OCI-LY3 (cell line): Measurements from ENCODE around the gene CNTN5.

Source experiments
- H2AFZ ChIP-seq: fragments of 200-600, 300-600 bp; shearing (Covaris generic); 2 replicates; pipeline ENCODE4 v1.6.0; 2014; ENCODE audit warnings: antibody characterized with exemption, low read depth, low read length
- H3K27ac ChIP-seq: fragments of 200-600, 300-600 bp; sonication (generic); 2 replicates; pipeline ENCODE4 v1.5.1; 2014; ENCODE audit warnings: mild to moderate bottlenecking, low read length, moderate library complexity, mixed read lengths
- H3K27me3 ChIP-seq: fragments of 200-600, 300-600 bp; sonication (generic); 2 replicates; pipeline ENCODE4 v1.6.1; 2014; ENCODE audit warnings: low read depth, low read length, mixed read lengths
- H3K36me3 ChIP-seq: fragments of 200-600, 300-600 bp; sonication (generic); replicated peaks from 2 replicates; pipeline ENCODE3; 2014; ENCODE audit warnings: low read depth, low read length, mixed read lengths
- H3K4me1 ChIP-seq: fragments of 300-600, 200-600 bp; sonication (generic); 2 replicates; pipeline ENCODE4 v1.6.1; 2014; ENCODE audit warnings: low read length, mixed read lengths
- H3K4me2 ChIP-seq: fragments of 200-600, 300-600 bp; sonication (generic); 2 replicates; pipeline ENCODE4 v1.6.1; 2014; ENCODE audit warnings: low read length, mixed read lengths
- H3K4me3 ChIP-seq: fragments of 300-600, 200-600 bp; sonication (generic); 2 replicates; pipeline ENCODE4 v1.5.1; 2014; ENCODE audit warnings: antibody characterized with exemption, mild to moderate bottlenecking, low read length, moderate library complexity
- H3K79me2 ChIP-seq: fragments of 300-600, 200-600 bp; shearing (Covaris generic); 2 replicates; pipeline ENCODE4 v1.6.1; 2014; ENCODE audit warnings: mild to moderate bottlenecking, low read length, mixed read lengths
- H3K9ac ChIP-seq: fragments of 300-600, 200-600 bp; shearing (Covaris generic); 2 replicates; pipeline ENCODE4 v1.6.0; 2014; ENCODE audit warnings: mild to moderate bottlenecking, low read length, moderate library complexity
- H3K9me3 ChIP-seq: fragments of 200-600, 300-600 bp; shearing (Covaris generic); 2 replicates; pipeline ENCODE4 v1.6.1; 2014; ENCODE audit warnings: low read length, mixed read lengths; ENCODE audit not compliant: insufficient read depth
- H4K20me1 ChIP-seq: fragments of 200-600, 300-600 bp; sonication (generic); 2 replicates; pipeline ENCODE4 v1.6.1; 2016; ENCODE audit warnings: low read length, mixed read lengths; ENCODE audit not compliant: insufficient read depth
- CTCF ChIP-seq: fragments of 200-600, 300-600 bp; sonication (generic); IDR thresholded peaks from 2 replicates; pipeline ENCODE4 v1.5.1; 2014; ENCODE audit warnings: antibody characterized with exemption, low read length, low read depth
- EZH2phosphoT487 ChIP-seq: fragments of 200-600 bp; shearing (Covaris generic); IDR thresholded peaks from 2 replicates; pipeline ENCODE4 v1.6.1; 2018; ENCODE audit warnings: antibody characterized with exemption, mixed run types, low read depth

Gene CNTN5

DNA sequence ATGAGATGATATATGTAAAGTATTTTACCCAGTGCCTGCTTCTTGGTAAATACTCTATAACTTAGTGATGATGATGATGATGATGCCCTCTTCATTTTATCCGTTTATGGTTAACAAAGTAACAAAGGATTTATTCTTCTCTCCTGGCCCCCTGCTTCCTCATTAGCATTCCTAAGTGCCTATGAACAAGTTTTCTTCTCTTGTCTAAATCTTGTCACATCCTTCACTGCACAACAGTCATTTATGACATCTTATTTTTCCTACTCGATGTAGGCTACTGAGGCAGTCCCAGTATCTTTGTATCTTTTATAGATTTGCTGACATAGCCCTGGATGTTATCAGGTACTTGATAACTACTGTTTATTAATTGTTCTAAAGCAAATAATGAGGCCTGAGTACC is 911.9 kb downstream of the CNTN5 start:
- Histone ChIP-seq H3K4me1 (no peaks in the 10 kb centered on the region), H2AFZ (no peak overlapping the region), H3K9ac (no peak overlapping the region), H4K20me1 (no peaks in the 10 kb centered on the region), H3K36me3 (no peaks in the 10 kb centered on the region), H3K9me3 (no peaks in the 10 kb centered on the region), H3K79me2 (no peaks in the 10 kb centered on the region), H3K4me3 (no peak overlapping the region), H3K4me2 (no peak overlapping the region), H3K27me3 (no peaks in the 10 kb centered on the region), H3K27ac (no peak overlapping the region)
- TF ChIP-seq EZH2phosphoT487 (no peak), CTCF (no peak)

DNA sequence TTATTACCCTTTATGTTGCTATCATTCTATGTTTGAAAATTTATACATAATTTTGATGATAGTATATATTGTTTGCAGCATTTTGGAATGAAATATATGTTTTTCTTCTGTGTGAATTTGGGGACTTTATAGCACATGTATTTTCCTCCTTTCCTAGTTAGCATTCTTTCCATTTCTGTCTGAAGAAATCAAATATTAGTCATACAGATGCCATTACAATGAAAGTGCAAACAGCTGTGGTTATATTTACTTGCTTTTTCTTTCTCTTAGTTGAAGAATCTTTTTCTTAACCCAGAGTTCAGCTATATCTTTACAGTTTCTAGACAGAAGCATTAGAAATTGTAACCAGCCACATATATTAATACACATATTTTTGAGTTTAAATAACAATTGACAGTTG is 913.3 kb downstream of the CNTN5 start:
- no peaks in the 10 kb centered on the region for H3K79me2 ChIP-seq
- H3K4me2 ChIP-seq, result no peak overlapping the region
- H3K9me3 ChIP-seq, result no peaks in the 10 kb centered on the region
- TF ChIP-seq CTCF, result no peak
- TF ChIP-seq EZH2phosphoT487, result no peak
- H3K27ac ChIP-seq, result no peak overlapping the region
- H3K27me3 ChIP-seq, result no peaks in the 10 kb centered on the region
- H2AFZ ChIP-seq, result no peak overlapping the region
- no peaks in the 10 kb centered on the region for H3K36me3 ChIP-seq
- H3K4me1 ChIP-seq, result no peaks in the 10 kb centered on the region
- H4K20me1 ChIP-seq, result no peaks in the 10 kb centered on the region
- H3K4me3 ChIP-seq, result no peak overlapping the region
- no peak overlapping the region for H3K9ac ChIP-seq

DNA sequence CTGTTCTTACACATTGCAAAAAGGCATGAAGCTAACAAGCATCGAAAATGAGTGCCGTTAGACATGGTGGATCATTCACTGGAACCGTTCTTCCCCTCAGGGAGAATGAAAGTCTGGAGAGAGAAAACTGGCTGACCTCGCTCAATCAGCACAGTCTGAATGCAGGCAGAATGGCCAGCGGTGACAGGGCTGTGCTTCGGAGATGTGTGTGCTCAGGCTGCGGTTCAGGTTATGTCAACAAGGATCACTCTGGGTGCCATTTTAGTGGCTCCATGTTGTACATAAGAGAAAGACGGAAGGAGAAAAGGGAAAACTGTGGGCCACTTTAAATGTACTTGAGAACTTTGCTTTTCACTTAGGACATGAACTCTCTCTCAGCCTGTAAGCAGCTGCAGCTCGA is 916.6 kb downstream of the CNTN5 start:
- Histone ChIP-seq H3K79me2 (no peaks in the 10 kb centered on the region), H2AFZ (no peak overlapping the region), H3K4me2 (no peak overlapping the region), H3K36me3 (no peaks in the 10 kb centered on the region), H3K9me3 (no peaks in the 10 kb centered on the region), H4K20me1 (no peaks in the 10 kb centered on the region), H3K27me3 (no peaks in the 10 kb centered on the region), H3K4me3 (no peak overlapping the region), H3K4me1 (no peaks in the 10 kb centered on the region), H3K9ac (no peak overlapping the region), H3K27ac (no peak overlapping the region)
- TF ChIP-seq CTCF (no peak), EZH2phosphoT487 (no peak)

- TF ChIP-seq CTCF (no peak), EZH2phosphoT487 (no peak)
- H3K27me3 ChIP-seq, result no peaks in the 10 kb centered on the region
These were observed 932.1 kb downstream of the CNTN5 start for GRCh38 chr11:99952816-99953215.

More at GRCh38 chr11:99952816-99953215, 932.1 kb downstream of the CNTN5 start:
- no peaks in the 10 kb centered on the region for H3K36me3 ChIP-seq
- no peak overlapping the region for H3K27ac ChIP-seq
- no peaks in the 10 kb centered on the region for H3K9me3 ChIP-seq
- no peaks in the 10 kb centered on the region for H3K4me1 ChIP-seq
- H3K9ac ChIP-seq, result no peak overlapping the region
- H3K4me3 ChIP-seq, result no peak overlapping the region
- H2AFZ ChIP-seq, result no peak overlapping the region
- H4K20me1 ChIP-seq, result no peaks in the 10 kb centered on the region
- H3K4me2 ChIP-seq, result no peak overlapping the region
- H3K79me2 ChIP-seq, result no peaks in the 10 kb centered on the region
